Left kidney (tissue), 2 donors: ENCODE data around the gene ARHGAP18. TPM values are rescaled to one million over a fixed set of nuclear protein-coding genes. Genes with fewer than 3 reads are reported as not detected.
"Not testable (repeated sequence)": the region's sequence is repeated elsewhere in the genome, so short reads cannot be mapped to it uniquely, and the experiment has no call there.

Experiments used
- DNase-seq: peaks from one replicate; pipeline ENCODE4 v3.0.0-alpha.2; 2013
- polyA plus RNA-seq: library from polyadenylated mRNA; unstranded; fragments of 120-200 nt; gene quantifications from one replicate; pipeline ENCODE4 v1.2.1, GENCODE V29; 2013; ENCODE audit not compliant: insufficient read length

Gene ARHGAP18
- polyA plus RNA-seq, 1 donor: 38.5 TPM

DNA sequence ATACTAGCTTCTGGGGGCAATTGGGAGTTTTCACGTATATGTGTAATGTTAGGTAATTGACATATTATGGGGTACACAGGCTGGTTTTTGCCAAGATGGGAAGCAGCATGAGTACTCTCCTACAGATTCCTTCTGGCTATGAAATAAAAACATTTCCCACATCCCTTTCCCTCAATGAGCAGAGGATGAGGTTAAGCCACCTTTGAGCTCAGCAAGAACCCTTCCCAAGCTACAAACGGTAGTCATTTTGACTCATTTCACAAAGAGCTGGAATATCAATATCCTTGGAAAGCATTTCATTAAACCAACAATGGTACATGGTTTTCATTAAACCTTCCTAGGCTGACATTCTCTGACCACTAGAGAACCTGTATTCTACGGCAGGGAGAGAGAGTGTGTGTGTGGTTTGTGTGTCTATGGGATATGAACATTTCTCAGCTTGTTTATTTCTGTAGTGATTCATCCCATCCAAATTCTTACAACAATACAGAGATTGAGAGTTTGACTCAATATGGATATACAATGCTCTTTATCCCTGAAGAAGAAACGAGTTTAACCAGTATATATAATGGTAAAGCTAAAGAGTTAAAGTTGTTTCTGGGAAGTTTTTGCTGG is 119.5 kb downstream of the ARHGAP18 start:
- no peak for DNase-seq

DNA sequence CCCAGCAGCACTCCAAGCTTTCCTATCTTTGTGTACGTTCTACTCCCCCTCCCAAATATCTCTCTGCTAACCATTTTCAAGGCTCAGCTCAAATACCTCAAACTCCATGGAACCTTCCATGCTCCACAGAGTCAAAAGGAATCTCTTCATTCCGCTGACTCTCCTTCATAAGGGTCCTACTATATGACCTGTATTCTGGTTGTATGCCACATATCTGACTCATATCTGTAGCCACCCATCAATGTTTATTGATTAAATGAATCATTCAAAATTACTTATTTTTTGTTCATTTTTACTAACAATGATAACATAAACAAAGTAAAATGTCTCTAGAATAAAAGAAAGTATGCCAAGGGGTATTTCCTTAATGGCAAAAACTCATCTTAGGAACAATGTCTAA is 123.2 kb downstream of the ARHGAP18 start:
- DNase-seq: no peak

DNA sequence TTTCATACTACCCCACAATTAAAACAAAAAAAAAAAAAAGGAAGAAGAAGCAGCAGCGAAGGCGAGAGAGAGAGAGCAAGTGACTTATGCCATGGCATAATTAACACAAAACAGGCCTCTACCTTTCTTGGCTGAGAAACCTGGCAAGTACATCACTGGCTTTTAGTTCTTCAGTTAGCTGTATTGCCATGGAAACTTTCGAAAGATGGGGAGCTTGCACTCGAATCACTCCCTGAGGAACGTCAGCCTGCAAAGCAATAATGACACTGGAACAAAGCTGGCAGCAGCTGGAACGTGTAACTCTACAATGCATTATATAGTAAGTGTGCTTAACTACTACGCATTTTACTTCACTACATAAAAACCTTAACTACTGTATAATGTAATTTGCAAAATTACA is 126.1 kb downstream of the ARHGAP18 start:
- DNase-seq: peak; percentile 56

DNA sequence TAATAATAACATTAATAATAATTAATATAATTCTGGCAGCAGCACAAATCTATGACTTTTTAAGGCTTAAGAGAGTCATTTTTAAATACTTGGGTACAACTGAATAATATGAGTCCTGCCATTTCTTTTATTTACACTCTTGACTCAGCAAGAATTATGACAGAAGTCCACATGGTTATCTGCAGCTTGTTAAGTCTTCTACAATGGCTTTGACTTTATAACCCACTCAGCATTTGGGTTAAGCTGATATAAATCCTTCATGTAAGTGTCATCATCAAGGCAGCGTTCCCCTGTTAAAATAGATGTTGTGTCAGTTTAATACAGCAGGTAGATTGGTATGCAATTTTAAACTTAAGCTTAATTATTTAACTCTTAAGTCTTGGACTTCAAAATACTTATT is 131.7 kb downstream of the ARHGAP18 start:
- DNase-seq: no peak

DNA sequence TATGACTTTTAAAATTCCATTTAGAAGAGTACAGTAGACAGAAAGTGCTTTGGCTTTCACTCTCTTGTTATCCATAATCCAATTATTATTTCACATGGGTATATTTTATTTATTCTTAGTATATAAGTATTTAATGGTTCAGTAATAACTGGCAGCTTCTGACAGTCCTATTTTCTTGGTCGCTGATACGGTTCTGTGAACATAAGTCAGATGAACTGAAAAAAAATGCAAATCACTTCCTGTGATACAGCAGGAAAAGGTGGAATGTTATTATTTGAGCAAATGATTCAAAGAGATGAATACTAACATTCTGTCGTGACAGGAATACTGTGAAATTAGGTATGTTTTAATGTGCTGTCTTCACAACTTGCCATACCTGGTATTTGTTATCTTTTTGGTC is 132.3 kb downstream of the ARHGAP18 start:
- DNase-seq: no peak

DNA sequence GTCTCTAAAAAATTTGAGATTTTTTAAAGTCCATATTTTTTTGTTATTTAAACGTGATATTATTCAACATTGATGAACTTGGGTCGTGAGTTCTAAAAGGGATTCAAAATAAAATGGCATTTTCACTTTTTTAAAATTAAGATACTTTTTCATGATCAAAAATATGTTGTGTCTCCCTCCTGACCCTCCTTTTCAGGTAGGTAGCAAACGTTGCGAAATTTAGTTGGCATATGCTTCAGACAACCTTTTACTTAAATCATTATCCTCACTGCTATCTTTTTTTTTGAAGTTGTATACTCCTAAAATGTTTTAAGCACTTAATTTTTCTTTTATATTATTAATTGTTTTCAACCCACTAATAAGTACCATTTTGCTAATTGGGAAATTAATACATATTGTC is 133.5 kb downstream of the ARHGAP18 start:
- no peak for DNase-seq

DNA sequence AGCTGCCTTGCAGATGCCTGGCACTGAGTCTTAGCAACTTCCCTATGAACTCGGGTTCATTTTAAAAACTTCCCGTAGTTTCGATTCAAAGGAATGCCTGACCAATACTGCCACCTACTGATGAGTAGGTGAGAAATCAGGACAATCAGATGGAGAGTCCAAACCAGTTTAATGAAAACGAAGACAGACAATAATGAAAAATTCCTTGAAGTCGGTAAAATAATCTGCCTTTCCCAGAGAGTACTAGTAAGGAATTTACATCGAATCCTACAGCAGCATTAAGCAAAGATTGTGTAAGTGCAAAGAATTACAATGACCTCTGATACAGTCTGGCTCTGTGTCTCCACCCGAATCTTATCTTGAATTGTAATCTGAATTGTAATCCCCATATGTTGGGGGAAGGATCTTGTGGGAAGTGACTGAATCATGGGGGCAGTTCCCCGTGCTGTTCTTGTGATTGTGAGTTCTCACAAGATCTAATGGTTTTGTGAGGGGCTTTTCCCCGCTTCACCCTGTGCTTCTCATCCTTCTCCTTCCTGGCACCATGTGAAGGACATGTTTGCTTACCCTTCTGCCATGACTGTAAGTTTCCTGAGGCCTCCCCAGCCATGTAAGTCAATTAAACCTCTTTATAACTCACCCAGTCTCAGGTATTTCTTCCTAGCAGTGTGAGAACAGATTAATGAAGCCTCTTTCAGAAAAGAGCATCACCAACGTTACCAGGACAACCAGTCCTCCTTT is 134.4 kb downstream of the ARHGAP18 start:
- peak; percentile 36 for DNase-seq

DNA sequence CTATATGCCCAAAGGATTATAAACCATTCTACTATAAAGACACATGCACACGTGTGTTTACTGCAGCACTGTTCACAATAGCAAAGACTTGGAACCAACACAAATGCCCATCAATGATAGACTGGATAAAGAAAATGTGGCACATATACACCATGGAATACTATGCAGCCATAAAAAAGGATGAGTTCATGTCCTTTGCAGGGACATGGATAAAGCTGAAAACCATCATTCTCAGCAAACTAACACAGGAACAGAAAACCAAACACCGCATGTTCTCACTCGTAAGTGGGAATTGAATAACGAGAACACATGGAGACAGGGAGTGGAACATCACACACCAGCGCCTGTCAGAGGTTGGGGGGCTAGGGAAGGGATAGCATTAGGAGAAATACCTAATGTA is 135.4 kb downstream of the ARHGAP18 start:
- not testable (repeated sequence) for DNase-seq

DNA sequence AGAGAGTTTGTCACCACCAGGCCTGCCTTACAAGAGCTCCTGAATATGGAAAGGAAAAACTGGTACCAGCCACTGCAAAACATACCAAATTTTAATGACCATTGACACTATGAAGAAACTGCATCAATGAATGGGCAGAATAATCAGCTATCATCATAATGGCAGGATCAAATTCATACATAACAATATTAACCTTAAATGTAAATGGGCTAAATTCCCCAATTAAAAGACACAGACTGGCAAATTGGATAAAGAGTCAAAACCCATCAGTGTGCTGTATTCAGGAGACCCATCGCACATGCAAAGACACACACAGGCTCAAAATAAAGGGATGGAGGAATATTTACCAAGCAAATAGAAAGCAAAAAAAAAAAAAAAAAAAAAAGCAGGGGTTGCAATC is 139.0 kb downstream of the ARHGAP18 start:
- DNase-seq: not testable (repeated sequence)

DNA sequence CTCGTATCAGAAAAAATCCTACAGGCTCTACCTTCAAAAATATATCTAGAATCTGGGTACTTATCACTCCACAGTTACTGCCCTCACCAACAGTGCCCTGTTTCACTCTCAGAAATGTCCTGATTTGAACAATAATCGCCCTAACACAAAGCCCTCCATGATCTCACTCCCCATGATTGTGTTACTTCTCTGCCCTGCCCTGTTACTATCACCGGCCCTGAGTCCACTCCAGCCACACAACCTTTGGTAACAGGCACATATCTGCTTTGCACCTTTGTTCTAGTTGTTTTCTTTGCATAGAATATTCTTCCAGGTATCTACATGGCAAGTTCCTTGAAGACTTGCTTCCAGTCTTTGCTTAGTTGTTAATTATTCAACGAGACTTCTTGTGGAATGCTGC is 142.0 kb downstream of the ARHGAP18 start:
- DNase-seq: no peak

DNA sequence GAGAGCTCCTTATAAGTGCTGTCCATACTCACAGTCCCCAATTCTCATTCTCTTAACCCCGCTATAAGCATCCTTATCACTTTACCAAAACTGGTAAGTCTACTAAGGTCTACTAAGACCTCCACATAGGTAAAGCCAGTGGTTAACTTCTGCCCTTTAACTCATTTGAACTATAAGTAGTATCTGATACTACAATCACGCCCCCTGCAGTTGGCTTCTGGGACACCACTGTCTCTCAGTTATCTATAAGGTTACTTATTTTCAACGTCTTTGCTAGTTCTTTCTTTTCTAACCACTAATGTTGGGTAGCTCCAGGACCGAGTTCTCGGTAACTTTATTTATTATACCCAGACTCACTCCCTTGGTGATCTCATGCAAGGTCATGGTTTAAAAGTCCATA is 142.6 kb downstream of the ARHGAP18 start:
- DNase-seq: no peak

DNA sequence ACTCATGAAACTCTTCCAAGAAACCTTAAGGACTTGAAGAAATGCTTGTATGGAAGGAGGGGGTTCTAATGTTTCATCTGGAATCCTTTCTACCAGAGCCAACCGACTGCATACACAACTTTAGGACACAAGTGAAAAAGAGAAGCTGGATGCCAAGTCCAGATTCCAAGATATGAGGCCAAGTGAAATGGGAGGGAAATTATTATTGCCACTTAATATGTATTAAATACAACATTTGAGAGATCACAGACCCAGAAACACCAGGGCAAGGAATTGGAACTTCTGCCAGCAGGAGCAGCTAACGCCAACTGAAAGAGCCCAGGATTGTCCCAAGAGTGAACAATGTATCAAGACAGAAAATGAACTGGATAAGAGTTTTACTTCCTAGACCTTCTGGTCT is 144.2 kb downstream of the ARHGAP18 start:
- no peak for DNase-seq

DNA sequence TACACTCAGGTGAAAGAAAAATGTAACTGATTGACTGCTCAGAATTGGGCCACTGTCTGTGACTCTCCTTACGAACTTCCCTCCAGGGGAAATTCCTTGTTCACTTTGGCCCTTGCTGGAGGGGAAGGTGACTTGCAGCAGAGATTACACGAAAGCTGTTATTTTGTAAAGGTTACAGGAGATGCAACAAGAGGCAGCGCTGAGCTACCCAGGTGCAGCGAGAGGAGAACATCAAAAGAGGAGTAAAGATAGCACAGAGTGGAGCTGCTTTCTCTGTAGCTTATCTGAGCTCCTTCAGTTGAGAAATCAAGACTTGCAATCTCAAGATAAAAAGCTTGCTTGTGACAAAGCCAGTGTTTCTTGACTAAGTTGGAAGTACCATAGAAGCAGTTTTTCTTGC is 144.6 kb downstream of the ARHGAP18 start:
- no peak for DNase-seq

DNA sequence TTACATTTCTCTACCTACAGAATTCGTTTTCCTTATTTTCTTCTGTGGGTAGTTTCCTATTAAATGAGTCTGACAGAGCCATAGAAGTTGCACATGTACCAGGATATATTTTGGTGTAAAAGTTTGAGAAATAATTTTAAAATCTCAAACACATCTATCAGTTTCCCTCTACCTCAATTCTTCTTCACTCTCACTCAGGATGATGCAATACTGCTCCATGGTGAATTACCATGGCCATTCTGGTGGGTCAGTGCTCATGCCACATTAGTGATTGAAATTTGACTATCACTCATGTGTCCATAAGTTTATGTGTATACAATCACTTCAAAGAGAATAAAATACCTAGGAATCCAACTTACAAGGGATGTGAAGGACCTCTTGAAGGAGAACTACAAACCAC is 151.7 kb downstream of the ARHGAP18 start:
- no peak for DNase-seq

DNA sequence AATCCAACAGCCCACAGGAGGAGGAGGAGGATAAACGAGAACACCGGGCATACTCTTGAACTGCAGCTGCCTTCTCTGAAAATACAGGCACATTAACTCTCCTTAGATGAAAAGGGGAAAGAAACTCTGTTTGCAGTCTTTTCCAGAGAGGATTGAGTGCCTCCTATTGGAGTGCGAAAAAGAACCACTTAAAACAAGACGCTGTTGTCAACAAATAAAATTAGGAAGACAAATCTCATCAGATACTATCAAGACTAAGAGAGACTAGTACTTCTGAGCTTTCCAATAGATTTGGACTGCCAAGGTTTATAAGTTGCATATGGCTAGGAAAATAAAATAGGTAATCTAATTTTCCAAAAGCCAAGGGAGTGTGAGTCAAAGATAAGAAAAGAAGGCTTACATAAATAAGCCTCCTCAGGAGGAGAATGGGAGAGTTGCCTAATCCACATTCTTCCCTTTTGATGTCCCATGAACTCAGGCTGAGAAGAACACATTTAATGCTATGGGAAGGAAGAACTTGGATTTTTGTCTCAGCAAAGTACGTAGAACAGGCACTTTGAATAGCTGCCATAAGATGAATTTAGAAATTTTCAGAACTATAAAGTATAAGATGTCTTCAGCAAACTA is 154.7 kb downstream of the ARHGAP18 start:
- DNase-seq: no peak

DNA sequence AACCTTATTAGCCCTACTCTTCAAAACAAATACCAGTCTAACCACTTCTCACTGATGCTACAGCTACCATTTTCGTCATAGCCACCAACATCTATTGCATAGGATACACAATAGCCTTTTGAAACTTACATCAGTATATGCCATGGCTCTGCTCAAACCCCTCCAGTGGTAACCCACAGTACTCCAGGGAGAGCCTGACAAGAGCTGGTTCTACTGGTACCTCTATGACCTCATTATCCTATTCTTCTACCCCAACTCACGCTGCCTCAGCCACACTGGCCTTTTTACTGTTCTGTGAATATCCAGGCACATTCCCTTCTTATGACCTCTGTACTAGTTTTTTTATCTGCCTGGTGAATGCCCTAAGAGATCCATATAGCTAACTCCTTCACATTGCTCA is 157.6 kb downstream of the ARHGAP18 start:
- DNase-seq: no peak

DNA sequence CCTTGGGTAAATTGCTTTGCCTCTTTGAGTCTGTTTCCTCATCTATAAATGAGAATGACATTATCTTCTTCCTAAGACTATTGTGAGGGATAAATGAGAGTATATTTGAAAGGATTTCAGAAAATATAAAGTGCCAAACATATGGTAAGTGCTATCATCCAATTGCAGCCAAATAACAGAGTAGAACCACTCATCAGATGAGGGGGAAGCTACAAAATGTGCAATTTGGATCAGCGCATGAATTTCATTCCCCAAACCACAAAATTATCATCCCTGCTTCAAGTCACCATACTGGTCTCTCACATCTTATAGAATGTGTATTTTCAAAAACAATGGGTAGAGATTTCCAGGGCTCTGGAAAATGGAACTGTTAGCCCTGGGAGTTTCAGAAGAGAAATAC is 158.5 kb downstream of the ARHGAP18 start:
- no peak for DNase-seq

DNA sequence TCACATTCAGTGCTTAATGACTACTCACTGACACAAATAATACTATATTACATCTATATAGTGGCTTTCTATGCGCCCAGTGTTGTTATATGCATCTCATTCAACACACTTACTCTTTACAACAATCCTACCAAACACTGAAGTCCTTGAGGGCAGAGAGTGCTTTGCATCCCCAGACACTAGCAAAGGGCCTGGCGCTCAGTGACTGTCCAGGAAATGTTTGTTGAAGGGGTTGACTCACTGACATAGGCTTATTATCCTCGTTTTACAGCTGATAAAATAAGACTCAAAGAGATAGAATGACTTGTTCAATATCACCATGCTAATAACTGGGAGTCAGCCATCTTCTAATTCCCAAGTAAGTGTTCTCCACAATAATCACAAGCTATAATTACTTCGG is 163.3 kb downstream of the ARHGAP18 start:
- DNase-seq: no peak

DNA sequence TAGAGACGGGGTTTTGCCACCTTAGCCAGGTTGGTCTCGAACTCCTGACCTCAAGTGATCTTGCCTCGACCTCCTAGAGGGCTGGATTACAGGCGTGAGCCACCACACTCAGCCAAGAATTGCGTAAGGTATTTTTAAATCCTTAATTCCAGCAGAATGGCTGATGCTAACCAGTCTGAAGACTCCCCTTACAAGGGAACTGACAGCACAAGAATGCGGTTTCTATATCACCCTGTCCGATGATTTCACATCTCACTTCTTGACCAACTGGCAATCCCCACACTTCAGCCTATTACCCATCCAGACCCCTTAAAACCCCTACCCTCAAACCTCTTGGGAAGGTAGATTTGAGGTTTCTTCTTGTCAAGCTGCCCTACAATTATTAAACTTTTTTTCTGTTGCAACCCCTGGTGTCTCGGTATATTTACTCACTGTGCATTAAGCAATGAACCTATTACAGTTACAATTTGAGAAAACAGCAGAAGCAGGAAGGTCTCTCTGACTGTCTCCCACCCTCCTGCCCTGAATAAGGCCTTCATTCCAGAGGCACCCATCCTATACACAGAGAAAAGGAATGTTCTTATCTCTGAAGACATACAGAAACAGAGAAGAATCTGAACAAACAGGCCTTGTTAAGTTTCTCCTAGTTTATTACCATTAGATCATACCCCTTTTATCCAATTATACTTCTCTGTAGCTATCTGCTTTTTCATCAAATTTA is 164.9 kb downstream of the ARHGAP18 start:
- no peak for DNase-seq

DNA sequence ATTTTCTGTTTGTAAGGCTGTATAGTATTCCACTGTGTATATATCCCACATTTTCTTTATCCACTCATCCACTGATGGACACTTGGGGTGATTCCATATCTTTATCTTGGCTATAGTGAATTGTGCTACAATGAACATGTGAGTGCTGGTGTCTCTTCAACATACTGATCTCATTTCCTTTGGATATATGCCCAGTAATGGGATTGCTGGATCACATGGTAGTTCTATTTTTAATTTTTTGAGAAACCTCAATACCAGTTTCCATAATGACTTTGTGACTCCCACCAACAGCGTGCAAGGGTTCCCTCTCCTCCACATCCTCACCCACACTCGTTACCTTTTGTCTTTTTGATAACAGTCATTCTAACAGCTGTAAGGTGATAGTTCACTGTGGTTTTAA is 166.0 kb downstream of the ARHGAP18 start:
- no peak for DNase-seq

DNA sequence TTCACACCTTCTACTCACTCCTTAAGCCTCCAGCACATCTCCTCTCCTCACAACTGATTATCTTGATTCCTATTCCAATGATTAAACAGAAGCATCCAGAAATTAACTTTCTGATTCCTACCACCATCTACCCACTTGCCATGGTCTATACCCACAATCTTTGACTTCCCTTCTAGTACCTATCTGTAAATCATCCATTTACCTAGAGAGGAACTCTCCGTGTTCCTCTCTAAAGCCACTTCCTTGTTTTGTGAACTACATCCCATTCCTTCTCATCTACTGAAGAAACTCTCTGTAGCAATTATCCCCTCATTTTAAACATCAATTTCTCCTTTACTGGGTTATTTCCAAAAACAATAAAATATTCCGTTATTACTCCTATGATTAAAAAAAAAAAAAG is 167.3 kb downstream of the ARHGAP18 start:
- no peak for DNase-seq

DNA sequence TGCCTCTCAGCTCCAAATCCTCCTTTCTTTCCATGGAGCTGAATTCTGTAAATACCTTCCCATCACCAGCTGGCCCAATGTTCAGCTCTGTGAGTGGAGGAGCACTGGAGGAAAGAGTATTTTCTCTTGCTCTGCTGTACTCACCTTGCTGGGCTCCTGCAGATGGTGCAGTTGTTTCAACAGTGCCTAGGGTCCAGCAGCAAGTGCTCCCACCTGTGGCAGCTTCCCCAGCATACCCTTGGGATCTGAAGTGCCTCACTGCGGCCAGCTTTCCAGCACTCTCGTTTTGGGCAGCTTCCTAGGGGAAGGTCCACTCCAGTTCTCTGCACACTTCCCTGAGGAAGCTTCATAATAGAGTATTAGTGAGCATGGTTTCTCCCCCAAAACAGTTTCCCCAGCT is 170.9 kb downstream of the ARHGAP18 start:
- no peak for DNase-seq

DNA sequence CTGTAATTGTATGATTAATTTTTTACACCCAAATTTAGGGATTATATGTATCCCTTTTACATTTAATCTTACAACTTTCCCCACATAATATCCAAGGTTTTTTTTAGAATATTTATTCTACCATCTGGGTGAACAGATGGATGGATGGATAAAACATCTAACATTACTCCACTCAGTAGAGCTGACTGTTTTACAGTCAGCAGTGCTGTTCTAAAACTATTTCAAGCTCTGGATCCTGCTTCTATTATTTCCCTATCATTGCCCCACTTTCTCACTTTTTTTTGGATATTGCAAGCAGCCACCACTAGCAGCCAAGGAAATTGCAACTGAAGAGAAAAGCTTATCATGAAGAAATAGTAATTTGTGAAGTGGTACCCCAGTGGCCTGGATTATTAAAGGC is 173.7 kb downstream of the ARHGAP18 start:
- no peak for DNase-seq
